SH-SY5Y (cell line): ENCODE results near the gene DENND1C.

Source experiments
- GATA2 ChIP-seq: IDR thresholded peaks from 2 replicates; pipeline ENCODE4 v1.6.1; 2011; ENCODE audit warnings: mild to moderate bottlenecking, low read depth, low read length
- GATA3 ChIP-seq: IDR thresholded peaks from 2 replicates; pipeline ENCODE4 v1.6.1; 2011; ENCODE audit warnings: low read depth, mild to moderate bottlenecking, low read length, moderate library complexity

DENND1C gene

GRCh38 chr19:6429419-6430221 lies 52.0 kb downstream of the DENND1C start:
- TF ChIP-seq GATA2 (no peak), GATA3 (no peak)

- TF ChIP-seq GATA2 (no peak), GATA3 (no peak)
Observed at GRCh38 chr19:6427131-6427530, 54.5 kb downstream of the DENND1C start.

- TF ChIP-seq GATA3: no peak
- TF ChIP-seq GATA2: no peak
Observed at GRCh38 chr19:6425732-6426620, 55.6 kb downstream of the DENND1C start.

- no peak for TF ChIP-seq GATA3
Observed at GRCh38 chr19:6424939-6425731, 56.5 kb downstream of the DENND1C start.

- no peak for TF ChIP-seq GATA2
- TF ChIP-seq GATA3: no peak
Observed at GRCh38 chr19:6424195-6424938, 57.2 kb downstream of the DENND1C start, which contains the start of gene KHSRP. Gene KHSRP, minus strand, starts transcription at chr19:6424811. Its CDS starts 110 bp downstream, at chr19:6424701.

- no peak for TF ChIP-seq GATA3
- no peak for TF ChIP-seq GATA2
Observed at GRCh38 chr19:6423499-6424194, 57.9 kb downstream of the DENND1C start.

GRCh38 chr19:6421075-6422014 lies 60.2 kb downstream of the DENND1C start:
- TF ChIP-seq GATA3 (no peak), GATA2 (no peak)

- TF ChIP-seq GATA3 (no peak), GATA2 (no peak)
Observed at GRCh38 chr19:6418562-6418932, 63.0 kb downstream of the DENND1C start.

GRCh38 chr19:6417713-6418561 lies 63.6 kb downstream of the DENND1C start:
- TF ChIP-seq GATA2: no peak
- no peak for TF ChIP-seq GATA3
